GM12878 (cell line): ENCODE data around the gene SPPL2B. TPM values are rescaled to one million over a fixed set of nuclear protein-coding genes. Genes with fewer than 3 reads are reported as not detected.

ENCODE experiments used
- ATAC-seq: fragments of 200-7000 bp; cut with Tn5 transposase; 3 replicates; pipeline ENCODE4 v1.9.1; 2020; ENCODE audit warnings: mild to moderate bottlenecking, moderate library complexity
- BruUV-seq: library from RNA; stranded (reverse); fragments of 400-500 nt; replicated peaks from 2 replicates; lab custom pipeline; 2021; lab: Mats Ljungman, UMichigan
- CTCF ChIA-PET: fragments of 300-600 bp; sonication (Branson Sonifier 250); formaldehyde crosslinking; extraction: SDS; loops from one replicate; lab custom pipeline; 2021; ENCODE audit warnings: inconsistent platforms; lab: Yijun Ruan, JAX
- POLR2A ChIA-PET: fragments of 350-600 bp; formaldehyde crosslinking; extraction: SDS; loops from one replicate; lab custom pipeline; 2021; ENCODE audit warnings: inconsistent platforms; lab: Charles Lee
- RAD21 ChIA-PET: fragments of 300-600 bp; sonication (Branson Sonifier 250); formaldehyde crosslinking; loops from one replicate; lab custom pipeline; 2023; ENCODE audit warnings: antibody characterized with exemption; ENCODE audit not compliant: unreplicated experiment; lab: Charles Lee
- SMC1A ChIA-PET: fragments of 300-600 bp; sonication (Branson Sonifier 250); formaldehyde crosslinking; loops from one replicate; lab custom pipeline; 2023; ENCODE audit not compliant: unreplicated experiment, uncharacterized antibody; lab: Charles Lee
- DNase-seq: peaks from one replicate; pipeline ENCODE4 v3.0.0-alpha.2; 2011; ENCODE audit warnings: low read depth, low spot score
- FAIRE-seq: peaks from 3 replicates; lab custom pipeline; 2011; peaks lifted over from hg19 to GRCh38; lab: Jason Lieb, UNC
- H2AFZ ChIP-seq: 2 replicates; pipeline ENCODE4 v1.6.0; 2011; ENCODE audit warnings: low read depth, low read length, control low read depth; ENCODE audit not compliant: control insufficient read depth
- H3K27ac ChIP-seq: 2 replicates; pipeline ENCODE4 v1.5.1; 2011; ENCODE audit warnings: control low read depth; ENCODE audit not compliant: control insufficient read depth, insufficient read depth
- H3K27me3 ChIP-seq, 2 experiments: replicated peaks in 1 of 2; 2 replicates each; pipeline versions ENCODE4 v1.6.0 to v1.6.1; 2011; ENCODE audit warnings: low read length in 1 of 2; ENCODE audit not compliant: control insufficient read depth in 2 of 2, insufficient read depth in 2 of 2
- H3K36me3 ChIP-seq, 2 experiments: 2 replicates each; pipeline ENCODE4 v1.5.1; 2011; ENCODE audit warnings: low read length in 1 of 2; ENCODE audit not compliant: control insufficient read depth in 2 of 2, insufficient read depth in 2 of 2
- H3K4me1 ChIP-seq: 2 replicates; pipeline ENCODE4 v1.6.1; 2011; ENCODE audit warnings: mild to moderate bottlenecking, low read length, moderate library complexity, mixed read lengths; ENCODE audit not compliant: control insufficient read depth, insufficient read depth
- H3K4me2 ChIP-seq: 2 replicates; pipeline ENCODE4 v1.6.0; 2011; ENCODE audit warnings: control low read depth; ENCODE audit not compliant: control insufficient read depth, insufficient read depth
- H3K4me3 ChIP-seq: fragments of 200-600 bp; sonication (generic); 2 replicates; pipeline ENCODE4 v1.5.1; 2016
- H3K79me2 ChIP-seq: 2 replicates; pipeline ENCODE4 v1.6.0; 2011; ENCODE audit warnings: low read length; ENCODE audit not compliant: control insufficient read depth, insufficient read depth
- H3K9ac ChIP-seq: 2 replicates; pipeline ENCODE4 v1.8.0; 2011; ENCODE audit warnings: low read length, control low read depth, mixed read lengths; ENCODE audit not compliant: control insufficient read depth, insufficient read depth
- H3K9me3 ChIP-seq: replicated peaks from 3 replicates; pipeline ENCODE4 v1.5.1; 2011; ENCODE audit warnings: mild to moderate bottlenecking, low read length; ENCODE audit not compliant: control insufficient read depth, insufficient read depth
- H4K20me1 ChIP-seq: 2 replicates; pipeline ENCODE4 v1.6.0; 2011; ENCODE audit not compliant: control insufficient read depth, insufficient read depth
- BRCA1 ChIP-seq: IDR thresholded peaks from 2 replicates; pipeline ENCODE4 v1.6.1; 2011; ENCODE audit warnings: low read depth, low read length, improper control_type of control experiment
- CBFB ChIP-seq: IDR thresholded peaks from 2 replicates; pipeline ENCODE4 v1.6.1; 2016; ENCODE audit warnings: antibody characterized with exemption, low read depth
- CBX5 ChIP-seq: sonication (generic); IDR thresholded peaks from 2 replicates; pipeline ENCODE4 v1.6.1; 2016; ENCODE audit warnings: low read depth, moderate library complexity, mild to moderate bottlenecking, inconsistent platforms
- CTCF ChIP-seq, 3 experiments: IDR thresholded peaks in 2 of 3; conservative IDR thresholded peaks in 1 of 3; 2 replicates each; pipeline ENCODE4 v1.5.1; 2011; ENCODE audit warnings: low read depth in 3 of 3, low read length in 3 of 3, mild to moderate bottlenecking in 3 of 3, control low read depth in 2 of 3, moderate library complexity in 2 of 3, inconsistent platforms in 1 of 3, mixed read lengths in 1 of 3; ENCODE audit not compliant: control insufficient read depth in 2 of 3, insufficient read depth in 1 of 3; ENCODE audit errors: extremely low read depth in 1 of 3
- GATAD2B ChIP-seq: fragments of 450-650 bp; conservative IDR thresholded peaks from 2 replicates; pipeline ENCODE4 v1.6.1; 2017; ENCODE audit warnings: low read depth, mild to moderate bottlenecking, moderate library complexity
- HDAC6 ChIP-seq: fragments of 200-600 bp; sonication (generic); IDR thresholded peaks from one replicate; pipeline ENCODE4 v1.8.0; 2017; ENCODE audit warnings: antibody characterized with exemption; ENCODE audit not compliant: unreplicated experiment
- IKZF1 ChIP-seq: fragments of 450-650 bp; conservative IDR thresholded peaks from 2 replicates; pipeline ENCODE4 v1.6.1; 2017; ENCODE audit warnings: antibody characterized with exemption, mild to moderate bottlenecking
- IRF3 ChIP-seq: fragments of 450-650 bp; IDR thresholded peaks from 2 replicates; pipeline ENCODE4 v1.6.1; 2014; ENCODE audit warnings: mild to moderate bottlenecking
- NFIC ChIP-seq: IDR thresholded peaks from 2 replicates; pipeline ENCODE4 v1.6.1; 2012; ENCODE audit warnings: low read depth, mild to moderate bottlenecking, inconsistent platforms, low read length, moderate library complexity
- REST ChIP-seq: IDR thresholded peaks from 2 replicates; pipeline ENCODE4 v1.6.1; 2012; ENCODE audit warnings: mild to moderate bottlenecking, low read depth, low read length
- SIX5 ChIP-seq: IDR thresholded peaks from 2 replicates; pipeline ENCODE4 v1.6.1; 2011; ENCODE audit warnings: mild to moderate bottlenecking, low read depth, low read length, moderate library complexity; ENCODE audit not compliant: severe bottlenecking
- SKIL ChIP-seq: fragments of 450-650 bp; IDR thresholded peaks from 2 replicates; pipeline ENCODE4 v1.6.1; 2017; ENCODE audit warnings: mild to moderate bottlenecking, low read depth, inconsistent platforms; ENCODE audit not compliant: poor library complexity, severe bottlenecking
- SREBF2 ChIP-seq: IDR thresholded peaks from 2 replicates; pipeline ENCODE4 v1.6.1; 2012; ENCODE audit warnings: mild to moderate bottlenecking, low read length
- SRF ChIP-seq, 2 experiments: IDR thresholded peaks; 2 replicates each; pipeline ENCODE4 v1.6.1; 2011; ENCODE audit warnings: low read depth in 2 of 2, low read length in 2 of 2, mild to moderate bottlenecking in 1 of 2, moderate library complexity in 1 of 2
- ZNF207 ChIP-seq: fragments of 450-650 bp; IDR thresholded peaks from 2 replicates; pipeline ENCODE4 v1.6.1; 2014; ENCODE audit warnings: antibody characterized with exemption, mild to moderate bottlenecking, borderline replicate concordance
- ZSCAN29 ChIP-seq: fragments of 450-650 bp; IDR thresholded peaks from 2 replicates; pipeline ENCODE4 v1.6.1; 2017; ENCODE audit warnings: mild to moderate bottlenecking, moderate library complexity
- WGBS: methylation state at CpG from one replicate; pipeline ENCODE4 v1.1.6; 2016; ENCODE audit warnings: low lambda C conversion rate; ENCODE audit not compliant: insufficient replicate concordance, insufficient coverage; ENCODE audit errors: missing lambda C conversion rate; 5-methylcytosine and 5-hydroxymethylcytosine counted together
- in situ Hi-C: fragments of 300-500 bp; cut with MboI; formaldehyde crosslinking; loops from 9 replicates; pipeline ENCODE4 v1.14.3; 2018; ENCODE audit warnings: mixed read lengths
- intact Hi-C: fragments of 100-400 bp; cut with micrococcal nuclease; formaldehyde crosslinking; loops from one replicate; pipeline ENCODE4 v1.14.2; 2022; ENCODE audit not compliant: unreplicated experiment
- polyA plus RNA-seq, 11 experiments: library from polyadenylated mRNA; depleted of rRNA in 4 of 11; unstranded in 6 of 11; stranded (reverse) in 5 of 11; fragments of >200 nt; fragmentation: Nextera tagmentation in 4 of 11; fragmentation: Illumina TruSeq in 1 of 11; extraction: Ambion mirVana in 4 of 11; extraction: Trizol in 1 of 11; gene quantifications; 1 replicate in 1 of 11; 2 replicates in 10 of 11; pipeline versions ENCODE4 v1.2.1 to v1.2.3, GENCODE V29; 2011 to 2016; ENCODE audit warnings: inconsistent platforms in 2 of 11, missing spikeins in 2 of 11, low read depth in 1 of 11
- total RNA-seq, 4 experiments: library from RNA; depleted of rRNA in 3 of 4; stranded (reverse); fragments of >200 nt in 3 of 4; fragmentation: Illumina TruSeq in 1 of 4; extraction: Trizol in 1 of 4; gene quantifications; 2 replicates each; pipeline versions ENCODE4 v1.2.1 to v1.2.3, GENCODE V29; 2013 to 2021

The SPPL2B gene
- total and polyA plus RNA-seq, 10 of the 15 experiments (the other 5 are each of a cell fraction or from before 2014, with no cell fraction given), result 0.29 to 56.5 (median 18.3) TPM

GRCh38 chr19:2342656-2343288 is 14.3 kb downstream of the SPPL2B start:
- intact Hi-C loops, result no loop called here
- CTCF ChIA-PET, result no interaction called here
- WGBS, result 90% methylated on average over 28 of the region's 29 CpGs
- Histone ChIP-seq H3K27ac (no peak overlapping the region), H3K4me3 (no peak overlapping the region), H3K36me3 (peaks cover 0 to 6% of the 10 kb centered on the region in 2 experiments; a peak in 2 of 4 replicates), H3K4me2 (no peak overlapping the region), H2AFZ (no peak overlapping the region), H3K27me3 (no peaks in the 10 kb centered on the region), H3K4me1 (no peaks in the 10 kb centered on the region), H3K9me3 (no peaks in the 10 kb centered on the region), H3K79me2 (no peaks in the 10 kb centered on the region), H4K20me1 (no peaks in the 10 kb centered on the region), H3K9ac (no peak overlapping the region)
- POLR2A ChIA-PET, result no interaction called here
- DNase-seq (no peak), FAIRE-seq (no peak), ATAC-seq (no peak)
- in situ Hi-C loops, result no loop called here
- SMC1A ChIA-PET, result no interaction called here
- BruUV-seq, result no TSS peak
- TF ChIP-seq NFIC (no peak), ZNF207 (no peak), CBFB (no peak), SRF (IDR thresholded peaks at IDR 0.05; ENCODE audit: low read depth in 2 of 2, low read length in 2 of 2) (no peak), CTCF (IDR thresholded peaks at IDR 0.05 in 2 of 3, conservative IDR thresholded peaks at IDR 0.05 in 1 of 3; ENCODE audit: control insufficient read depth in 2 of 3, extremely low read depth in 1 of 3, insufficient read depth in 1 of 3, low read depth in 3 of 3, low read length in 3 of 3) (no peak), IKZF1 (no peak), HDAC6 (no peak), REST (no peak), ZSCAN29 (no peak), IRF3 (no peak), SIX5 (no peak), SKIL (no peak), GATAD2B (no peak), BRCA1 (no peak), SREBF2 (no peak), CBX5 (no peak)
- RAD21 ChIA-PET, result no interaction called here
